Activated CD4-positive, CD25-positive, alpha-beta regulatory T cell treated with anti-CD3 and anti-CD28 coated beads, Interleukin-2, amount 50 U/mL, for 24 hours (primary cell): Measurements from ENCODE around the gene XRCC4.
"Not testable (repeated sequence)": the region's sequence is repeated elsewhere in the genome, so short reads cannot be mapped to it uniquely, and the experiment has no call there.

ENCODE experiments used
- ATAC-seq, 2 donors: fragments of 150-1000 bp; cut with Tn5 transposase; one replicate each; pipeline ENCODE4 v1.10.0; 2021; ENCODE audit warnings: mild to moderate bottlenecking in 1 of 2, moderate library complexity in 1 of 2

Gene XRCC4

DNA sequence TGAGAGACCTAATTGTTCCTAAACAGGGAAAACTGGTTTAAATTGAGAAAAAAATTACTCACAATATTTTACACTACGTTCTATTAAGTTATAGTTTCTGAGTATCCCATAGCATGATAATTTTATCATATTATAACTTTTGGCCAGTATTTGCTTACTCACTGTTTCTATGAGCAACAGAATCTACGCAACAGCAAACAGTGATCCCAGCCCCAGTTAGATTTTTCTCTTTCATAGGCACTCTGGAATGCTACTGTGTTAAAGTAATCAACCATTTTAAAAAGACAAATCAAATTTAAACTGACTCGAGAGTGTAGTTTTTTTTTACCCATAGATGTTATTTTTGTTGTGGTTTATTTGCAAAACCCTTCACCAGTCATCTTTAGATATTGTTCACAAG, 107.2 kb downstream of the XRCC4 start:
- no peak for ATAC-seq

DNA sequence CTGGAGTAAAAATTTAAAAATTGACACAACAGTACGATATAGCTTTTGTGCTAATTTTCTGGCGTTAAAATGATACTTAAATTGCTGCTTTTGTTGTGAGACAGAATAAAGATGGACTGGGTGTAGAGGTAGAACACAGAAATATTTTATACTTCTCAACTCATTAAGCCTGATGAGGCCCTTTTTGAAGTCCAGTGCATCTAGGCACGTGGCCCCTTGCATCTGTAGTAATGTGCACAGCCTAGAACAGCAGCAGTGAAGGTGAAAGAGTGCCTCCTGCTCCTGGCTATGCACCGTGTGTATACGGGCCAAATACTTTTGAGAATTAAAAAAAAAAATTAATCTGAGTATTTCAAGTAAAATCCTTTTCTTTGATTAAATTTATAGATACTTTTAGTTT, 115.6 kb downstream of the XRCC4 start:
- ATAC-seq, result no peak

- ATAC-seq, result no peak
These were observed 120.1 kb downstream of the XRCC4 start for GRCh38 chr5:83197326-83197967.

GRCh38 chr5:83199126-83199525, 121.8 kb downstream of the XRCC4 start:
- ATAC-seq, result no peak

DNA sequence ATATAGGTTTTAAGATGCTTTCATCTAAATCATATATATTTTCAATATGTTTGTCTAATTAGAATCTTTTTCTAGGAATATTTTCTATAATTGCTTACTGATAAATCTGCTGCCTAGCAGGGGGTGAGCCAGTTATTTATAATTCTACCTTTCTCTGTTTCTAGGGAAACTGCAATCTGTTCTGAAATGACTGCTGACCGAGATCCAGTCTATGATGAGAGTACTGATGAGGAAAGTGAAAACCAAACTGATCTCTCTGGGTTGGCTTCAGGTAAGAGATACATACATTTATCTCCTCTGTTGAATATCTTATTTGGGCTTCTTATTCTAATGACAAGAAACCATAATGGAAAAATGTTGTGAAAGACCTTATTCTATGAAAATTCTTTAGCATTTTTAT, 127.3 kb downstream of the XRCC4 start:
- ATAC-seq, result no peak

DNA sequence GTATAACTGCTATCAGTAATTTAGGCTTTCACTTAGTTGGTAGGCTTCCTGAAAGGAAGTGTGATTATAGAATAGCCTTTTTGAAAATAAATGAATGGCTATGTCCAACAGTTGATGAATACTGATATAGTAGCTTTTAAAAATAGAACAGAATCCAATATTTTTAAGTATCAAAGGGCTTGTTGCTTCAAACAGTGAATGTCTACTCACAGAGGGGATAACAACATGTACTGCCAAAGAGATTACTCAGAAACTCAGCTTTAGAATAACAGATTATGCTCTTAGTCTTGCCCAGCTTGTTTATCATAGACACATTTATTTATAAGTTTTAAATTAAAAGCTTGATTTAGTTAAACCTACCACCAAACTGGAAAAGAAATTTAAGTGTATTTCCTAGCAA, 132.6 kb downstream of the XRCC4 start:
- no peak for ATAC-seq

- ATAC-seq, result no peak
These were observed 141.7 kb downstream of the XRCC4 start for GRCh38 chr5:83219077-83219476.

DNA sequence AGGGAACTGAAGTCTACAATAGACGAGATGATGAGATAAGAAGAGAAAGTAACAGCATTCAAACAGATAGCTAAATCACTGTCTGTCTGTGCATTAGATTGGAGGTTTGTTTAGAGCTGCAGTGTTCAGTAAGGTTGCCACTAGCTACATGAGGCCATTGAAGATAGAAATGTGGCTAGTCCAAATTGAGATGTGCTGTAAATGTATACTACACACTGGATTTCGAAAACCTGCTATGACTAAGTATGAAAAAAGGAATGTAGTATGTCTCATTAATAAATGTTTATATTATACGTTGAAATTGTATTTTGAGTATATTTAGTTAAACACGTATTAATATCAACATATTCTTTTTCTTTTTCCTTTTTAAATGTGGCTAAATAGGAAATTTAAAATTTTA, 142.1 kb downstream of the XRCC4 start:
- no peak for ATAC-seq

- no peak for ATAC-seq
These were observed 143.0 kb downstream of the XRCC4 start for GRCh38 chr5:83220331-83220730.

DNA sequence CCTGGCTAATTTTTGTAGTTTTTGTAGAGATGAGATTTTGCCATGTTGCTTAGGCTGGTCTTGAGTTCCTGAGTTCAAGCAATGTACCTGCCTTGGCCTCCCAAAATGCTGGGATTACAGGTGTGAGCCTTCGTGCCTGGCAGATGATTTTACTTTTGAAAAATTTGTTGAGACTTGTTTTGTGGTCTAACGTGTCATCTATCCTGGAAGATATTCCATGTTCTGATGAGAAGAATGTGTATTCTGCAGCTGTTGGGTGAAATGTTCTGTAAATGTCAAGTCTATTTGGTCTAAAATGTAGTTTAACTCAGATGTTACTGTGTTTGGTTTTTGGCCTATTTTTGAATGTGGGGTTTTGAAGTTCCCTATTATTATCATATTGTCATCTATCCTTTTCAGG, 145.6 kb downstream of the XRCC4 start:
- ATAC-seq, result no peak

DNA sequence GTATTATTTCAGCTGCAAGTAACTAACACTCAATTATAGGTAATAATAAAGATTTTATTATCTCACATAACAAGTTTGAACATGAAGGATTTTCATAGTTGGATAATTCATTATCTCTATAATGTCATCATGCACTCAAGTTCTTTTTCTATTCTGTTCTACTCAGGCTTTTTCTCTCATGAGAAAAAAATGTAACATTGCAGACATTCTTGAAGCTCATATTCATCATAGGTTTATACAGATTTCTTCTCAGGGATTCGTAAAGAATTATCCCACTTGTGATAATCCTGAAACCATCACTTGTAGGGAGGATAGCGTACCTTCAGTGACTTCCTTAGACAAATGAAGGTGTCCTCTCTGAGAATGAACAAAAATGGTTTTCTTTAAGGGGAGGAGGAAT, 150.3 kb downstream of the XRCC4 start:
- ATAC-seq, result no peak

GRCh38 chr5:83230511-83230910, 153.2 kb downstream of the XRCC4 start:
- ATAC-seq, result no peak

GRCh38 chr5:83244516-83244915, 167.2 kb downstream of the XRCC4 start:
- no peak for ATAC-seq

DNA sequence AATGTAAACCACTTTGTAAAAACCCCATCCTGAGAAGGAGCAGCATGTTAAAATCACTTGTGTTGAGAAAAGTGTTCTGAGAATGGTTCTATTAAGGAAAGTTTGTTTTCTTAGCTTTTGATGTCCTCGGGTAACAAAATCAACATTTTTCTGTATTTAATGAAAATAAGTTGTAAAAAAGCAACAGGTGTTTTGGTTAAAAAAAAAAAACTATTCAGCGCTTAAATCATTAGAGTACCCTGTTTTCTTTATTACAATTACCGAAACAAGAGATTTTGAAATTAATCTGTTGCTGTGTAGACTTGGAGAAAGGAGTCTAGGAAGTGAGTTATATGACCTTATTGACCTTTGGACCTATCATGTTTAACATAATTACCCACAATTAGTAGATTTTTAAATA, 167.7 kb downstream of the XRCC4 start:
- no peak for ATAC-seq

GRCh38 chr5:83246071-83246470, 168.7 kb downstream of the XRCC4 start:
- no peak for ATAC-seq

- ATAC-seq, result no peak
These were observed 171.8 kb downstream of the XRCC4 start for GRCh38 chr5:83249156-83249555.

GRCh38 chr5:83251849-83252248, 174.5 kb downstream of the XRCC4 start:
- ATAC-seq, result no peak

- ATAC-seq, result no peak
These were observed 176.4 kb downstream of the XRCC4 start for GRCh38 chr5:83253720-83254119.

- ATAC-seq, result no peak
These were observed 177.9 kb downstream of the XRCC4 start for GRCh38 chr5:83255268-83255667.

DNA sequence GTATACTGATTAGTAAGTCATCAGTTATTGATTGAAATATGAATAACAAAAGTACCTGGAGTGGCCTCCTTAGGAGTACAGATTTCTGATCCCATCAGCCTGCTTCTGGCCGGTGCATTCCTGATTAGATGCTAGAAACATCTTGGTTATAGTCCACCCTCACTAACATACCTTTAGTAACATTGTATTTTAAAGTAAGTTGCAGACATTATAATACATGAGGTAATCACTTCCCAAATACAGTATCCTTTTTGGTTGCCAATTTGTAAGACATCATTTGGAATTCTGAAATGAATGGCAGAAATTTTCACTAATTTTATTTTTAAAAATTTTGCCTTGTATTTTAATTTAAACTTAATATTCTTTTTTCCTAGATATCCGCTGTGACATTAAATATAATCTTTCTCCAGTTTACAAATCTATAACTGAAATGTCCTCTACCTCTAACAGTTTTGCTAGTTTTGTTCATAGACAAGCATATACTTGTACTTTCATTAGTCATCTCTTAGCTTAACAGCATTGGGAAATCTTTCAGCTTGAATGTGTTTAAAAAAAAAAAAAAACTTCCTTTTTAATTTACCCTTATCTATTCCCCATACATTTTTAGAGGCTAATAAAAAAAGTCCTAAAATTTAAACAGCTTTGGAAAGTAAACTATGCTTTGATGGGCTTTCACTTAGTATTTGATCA, 178.9 kb downstream of the XRCC4 start:
- no peak for ATAC-seq

DNA sequence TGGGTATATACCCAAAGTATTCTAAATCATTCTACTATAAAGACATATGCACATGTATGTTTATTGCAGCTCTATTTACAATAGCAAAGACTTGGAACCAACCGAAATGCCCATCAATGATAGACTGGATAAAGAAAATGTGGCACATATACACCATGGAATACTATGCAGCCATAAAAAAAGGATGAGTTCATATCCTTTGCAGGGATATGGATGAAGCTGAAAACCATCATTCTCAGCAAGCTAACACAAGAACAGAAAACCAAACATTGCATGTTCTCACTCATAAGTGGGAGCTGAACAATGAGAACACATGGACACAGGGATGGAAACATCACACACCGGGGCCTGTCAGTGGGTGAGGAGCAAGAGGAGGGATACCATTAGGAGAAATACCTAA, 180.3 kb downstream of the XRCC4 start:
- ATAC-seq, result not testable (repeated sequence)

DNA sequence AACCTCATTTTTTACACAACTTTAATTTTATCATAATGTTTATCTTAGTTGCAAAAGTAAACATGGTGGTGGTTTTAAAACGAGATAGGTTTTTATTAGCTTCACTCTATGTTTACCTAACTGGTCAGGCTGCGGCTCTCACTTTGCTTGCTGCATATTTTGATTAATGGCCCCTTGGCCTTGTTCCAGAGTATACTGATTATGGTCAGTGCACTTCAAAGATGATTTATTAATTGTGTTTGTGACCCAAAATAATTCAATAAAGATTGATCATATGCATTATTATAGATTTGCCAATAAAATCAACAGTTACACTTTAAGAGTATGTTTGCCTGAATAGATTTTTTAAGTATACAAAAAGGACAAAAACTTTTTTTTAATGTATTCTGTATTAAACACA, 188.0 kb downstream of the XRCC4 start:
- ATAC-seq, result no peak

DNA sequence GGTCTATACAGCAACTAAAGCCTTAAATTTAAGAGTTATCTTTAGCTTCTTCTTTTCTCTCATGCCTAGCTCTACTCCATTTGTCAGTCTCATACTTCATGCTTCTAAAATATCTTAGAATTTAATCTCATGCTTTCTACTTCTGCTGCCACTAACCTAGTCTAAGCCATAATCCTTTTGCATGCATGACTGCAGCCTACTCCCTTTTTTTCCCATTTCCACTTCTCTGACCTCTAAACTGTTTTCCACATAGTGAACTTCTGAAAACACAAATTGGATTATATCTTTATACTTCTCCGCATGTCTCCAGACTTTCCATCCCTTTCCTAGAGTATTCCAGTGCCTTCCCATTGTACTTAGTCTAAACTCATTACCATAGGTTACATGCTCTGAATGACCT, 193.0 kb downstream of the XRCC4 start:
- ATAC-seq, result no peak

GRCh38 chr5:83277154-83277553, 199.8 kb downstream of the XRCC4 start:
- ATAC-seq, result no peak

- no peak for ATAC-seq
These were observed 200.6 kb downstream of the XRCC4 start for GRCh38 chr5:83277953-83278352.
